HG03558 (cell line): ENCODE measurements around the gene ZFP36L2.

Experiments used
- ATAC-seq: cut with Tn5 transposase; IDR thresholded peaks from one replicate; pipeline ENCODE4 v1.9.1; 2021; ENCODE audit warnings: moderate number of reproducible peaks; ENCODE audit not compliant: unreplicated experiment; ENCODE audit errors: extremely low read depth

The ZFP36L2 gene

GRCh38 chr2:43210467-43211303, 15.7 kb downstream of the ZFP36L2 start:
- ATAC-seq, result no peak

- no peak for ATAC-seq
These were observed 16.3 kb downstream of the ZFP36L2 start for GRCh38 chr2:43210125-43210466.

- ATAC-seq, result no peak
These were observed 17.1 kb downstream of the ZFP36L2 start for GRCh38 chr2:43209204-43209717.

GRCh38 chr2:43207553-43208300, 18.7 kb downstream of the ZFP36L2 start:
- ATAC-seq, result no peak

GRCh38 chr2:43206602-43207001, 19.8 kb downstream of the ZFP36L2 start:
- no peak for ATAC-seq

- ATAC-seq, result no peak
These were observed 23.0 kb downstream of the ZFP36L2 start for GRCh38 chr2:43203373-43203772.

- no peak for ATAC-seq
These were observed 24.1 kb downstream of the ZFP36L2 start for GRCh38 chr2:43202289-43202688.

- no peak for ATAC-seq
These were observed 24.9 kb downstream of the ZFP36L2 start for GRCh38 chr2:43201497-43201896.

GRCh38 chr2:43201016-43201415, 25.4 kb downstream of the ZFP36L2 start:
- no peak for ATAC-seq

GRCh38 chr2:43199492-43200488, 26.6 kb downstream of the ZFP36L2 start:
- no peak for ATAC-seq

GRCh38 chr2:43198263-43198662, 28.1 kb downstream of the ZFP36L2 start:
- no peak for ATAC-seq

GRCh38 chr2:43197588-43197896, 28.9 kb downstream of the ZFP36L2 start:
- ATAC-seq, result no peak

GRCh38 chr2:43196768-43197587, 29.4 kb downstream of the ZFP36L2 start:
- no peak for ATAC-seq

- no peak for ATAC-seq
These were observed 32.1 kb downstream of the ZFP36L2 start for GRCh38 chr2:43194121-43194869.

- ATAC-seq, result no peak
These were observed 32.7 kb downstream of the ZFP36L2 start for GRCh38 chr2:43193652-43194120.

GRCh38 chr2:43192744-43193651, 33.4 kb downstream of the ZFP36L2 start:
- no peak for ATAC-seq

GRCh38 chr2:43191947-43192516, 34.4 kb downstream of the ZFP36L2 start:
- ATAC-seq, result no peak
